K562 (cell line): ENCODE results near the gene KLHL8. TPM values are rescaled to one million over a fixed set of nuclear protein-coding genes. Genes with fewer than 3 reads are reported as not detected.

Experiments used
- ATAC-seq: fragments of 200-7000 bp; cut with Tn5 transposase; 3 replicates; pipeline ENCODE4 v1.9.1; 2020; ENCODE audit warnings: moderate library complexity
- BruUV-seq: library from RNA; stranded (reverse); fragments of 400-500 nt; replicated peaks from 2 replicates; lab custom pipeline; 2021; lab: Mats Ljungman, UMichigan
- CTCF ChIA-PET: fragments of 300-600 bp; formaldehyde crosslinking; extraction: SDS; loops from one replicate; lab custom pipeline; 2021; ENCODE audit warnings: low intra/inter-chr PET ratio; lab: Yijun Ruan, JAX
- POLR2A ChIA-PET: fragments of 300-600, 350-650 bp; sonication (Branson Sonifier 250); formaldehyde crosslinking; extraction: SDS; loops from one replicate; lab custom pipeline; 2021; ENCODE audit warnings: antibody characterized with exemption, inconsistent platforms; lab: Yijun Ruan, JAX
- DNase-seq, 4 experiments: peaks; one replicate each; pipeline versions ENCODE4 v3.0.0 to v3.0.0-alpha.2; 2011 to 2018; ENCODE audit warnings: low spot score in 3 of 4, mixed read lengths in 3 of 4; ENCODE audit errors: extremely low read depth in 1 of 4
- FAIRE-seq: peaks from 2 replicates; lab custom pipeline; 2011; peaks lifted over from hg19 to GRCh38; lab: Jason Lieb, UNC
- H2AFZ ChIP-seq: 2 replicates; pipeline ENCODE4 v1.6.0; 2011; ENCODE audit warnings: low read depth, low read length, control low read depth, inconsistent platforms
- H3K27ac ChIP-seq: fragments of 200-600 bp; 3 replicates; pipeline ENCODE4 v1.8.0; 2011; ENCODE audit warnings: low read depth, mild to moderate bottlenecking, control low read depth, inconsistent platforms, low read length, moderate library complexity, mixed read lengths; ENCODE audit errors: extremely low read depth
- H3K27me3 ChIP-seq, 2 experiments: fragments of 300-600 bp in 1 of 2; 2 replicates in 1 of 2; 3 replicates in 1 of 2; pipeline versions ENCODE4 v1.6.0 to v1.8.0; 2011; ENCODE audit warnings: inconsistent platforms in 2 of 2, low read length in 2 of 2, mild to moderate bottlenecking in 1 of 2, mixed read lengths in 1 of 2, moderate library complexity in 1 of 2; ENCODE audit not compliant: control insufficient read depth in 2 of 2, insufficient read depth in 2 of 2
- H3K36me3 ChIP-seq: fragments of 300-600 bp; 3 replicates; pipeline ENCODE4 v1.8.0; 2011; ENCODE audit warnings: mild to moderate bottlenecking, low read length, inconsistent platforms; ENCODE audit not compliant: control insufficient read depth, insufficient read depth
- H3K4me1 ChIP-seq, 2 experiments: fragments of 200-600 bp in 1 of 2; replicated peaks in 1 of 2; 2 replicates in 1 of 2; 3 replicates in 1 of 2; pipeline versions ENCODE4 v1.5.1 to v1.8.0; 2011; ENCODE audit warnings: inconsistent platforms in 2 of 2, low read length in 2 of 2, mild to moderate bottlenecking in 1 of 2, mixed read lengths in 1 of 2, moderate library complexity in 1 of 2; ENCODE audit not compliant: control insufficient read depth in 2 of 2, insufficient read depth in 2 of 2
- H3K4me2 ChIP-seq: 2 replicates; pipeline ENCODE4 v1.6.1; 2011; ENCODE audit warnings: low read length, control low read depth, inconsistent platforms, mixed read lengths; ENCODE audit not compliant: insufficient read depth
- H3K4me3 ChIP-seq: fragments of 200-600 bp; sonication (generic), shearing (Covaris generic); 2 replicates; pipeline ENCODE4 v1.5.1; 2016; ENCODE audit warnings: control low read depth, inconsistent platforms
- H3K79me2 ChIP-seq: fragments of 200-600 bp; 3 replicates; pipeline ENCODE4 v1.8.0; 2011; ENCODE audit warnings: low read length, inconsistent platforms; ENCODE audit not compliant: control insufficient read depth, insufficient read depth
- H3K9ac ChIP-seq, 2 experiments: 2 replicates each; pipeline versions ENCODE4 v1.6.0 to v1.6.1; 2011; ENCODE audit warnings: low read depth in 2 of 2, low read length in 2 of 2, control low read depth in 1 of 2, inconsistent platforms in 1 of 2, mild to moderate bottlenecking in 1 of 2, mixed read lengths in 1 of 2; ENCODE audit not compliant: insufficient read depth in 1 of 2
- H3K9me1 ChIP-seq: one replicate; pipeline ENCODE4 v1.6.0; 2011; ENCODE audit warnings: inconsistent platforms, mild to moderate bottlenecking, low read length, moderate library complexity; ENCODE audit not compliant: control insufficient read depth, insufficient read depth
- H3K9me3 ChIP-seq: replicated peaks from 2 replicates; pipeline ENCODE4 v1.5.1; 2011; ENCODE audit warnings: low read depth, low read length, inconsistent platforms; ENCODE audit not compliant: control insufficient read depth, insufficient read depth
- H4K20me1 ChIP-seq: replicated peaks from 2 replicates; pipeline ENCODE4 v1.6.1; 2011; ENCODE audit warnings: low read length, inconsistent platforms, mixed read lengths; ENCODE audit not compliant: control insufficient read depth, insufficient read depth
- KLF16 ChIP-seq: IDR thresholded peaks from 2 replicates; pipeline ENCODE4 v1.6.1; 2016; ENCODE audit warnings: antibody characterized with exemption
- NFXL1 ChIP-seq: fragments of 450-650 bp; formaldehyde crosslinking; IDR thresholded peaks from 2 replicates; pipeline ENCODE4 v1.4.0; 2021; ENCODE audit warnings: mild to moderate bottlenecking
- ZBTB1 ChIP-seq: sonication (generic); formaldehyde crosslinking; IDR thresholded peaks from 2 replicates; pipeline ENCODE4 v1.8.1; 2023; ENCODE audit warnings: missing genetic modification reagents, low read depth, mild to moderate bottlenecking, borderline replicate concordance
- ZFP1 ChIP-seq: fragments of 450-650 bp; formaldehyde crosslinking; IDR thresholded peaks from 2 replicates; pipeline ENCODE4 v1.4.0; 2020; ENCODE audit warnings: mild to moderate bottlenecking, mixed read lengths
- ZNF830 ChIP-seq: fragments of 250-450 bp; sonication (Bioruptor Pico); IDR thresholded peaks from 2 replicates; pipeline ENCODE4 v1.5.0; 2021; ENCODE audit warnings: mild to moderate bottlenecking
- WGBS: fragments of 100-300 bp; shearing (Covaris generic); methylation state at CpG from one replicate; pipeline ENCODE4 v1.1.6; 2016; ENCODE audit warnings: low coverage, mixed read lengths; ENCODE audit not compliant: insufficient coverage; ENCODE audit errors: missing lambda C conversion rate; 5-methylcytosine and 5-hydroxymethylcytosine counted together
- in situ Hi-C: fragments of 300-500 bp; cut with MboI; formaldehyde crosslinking; loops from 4 replicates; pipeline ENCODE4 v1.15.0; 2018; ENCODE audit warnings: inconsistent platforms, mixed read lengths
- intact Hi-C: fragments of 100-400 bp; cut with micrococcal nuclease; formaldehyde crosslinking; loops from 2 replicates; pipeline ENCODE4 v1.14.2; 2022
- polyA plus RNA-seq, 8 experiments: library from polyadenylated mRNA; depleted of rRNA in 4 of 8; stranded (reverse) in 5 of 8; unstranded in 3 of 8; fragments of >200 nt; fragmentation: Nextera tagmentation in 2 of 8; fragmentation: Illumina TruSeq in 1 of 8; extraction: Ambion mirVana in 2 of 8; extraction: Trizol in 1 of 8; gene quantifications; 2 replicates each; pipeline versions ENCODE4 v1.2.1 to v1.2.3, GENCODE V29; 2011 to 2014; ENCODE audit warnings: inconsistent platforms in 1 of 8, missing spikeins in 1 of 8
- total RNA-seq, 7 experiments: library from RNA; depleted of rRNA in 6 of 7; stranded (reverse); fragments of >200 nt in 6 of 7; fragmentation: Illumina TruSeq in 2 of 7; extraction: Trizol in 2 of 7; gene quantifications; 2 replicates each; pipeline versions ENCODE4 v1.2.1 to v1.2.3, GENCODE V29; 2011 to 2021; ENCODE audit warnings: low replicate concordance in 1 of 7
- TF ChIP-seq, protein P1 (sequence below): fragments of 450-650 bp; formaldehyde crosslinking; IDR thresholded peaks from 2 replicates; pipeline ENCODE4 v1.4.0; 2020; ENCODE audit warnings: mild to moderate bottlenecking
- TF ChIP-seq, protein P2 (sequence below), 2 experiments: fragments of 150-350 bp in 1 of 2; IDR thresholded peaks; 2 replicates each; pipeline ENCODE4 v1.6.1; 2012 to 2016; ENCODE audit warnings: low read depth in 2 of 2, low read length in 2 of 2, mild to moderate bottlenecking in 1 of 2, moderate library complexity in 1 of 2
- TF ChIP-seq, protein P3 (sequence below): sonication (generic); IDR thresholded peaks from 2 replicates; pipeline ENCODE4 v1.6.1; 2016
- TF ChIP-seq, protein P4 (sequence below): fragments of 450-650 bp; IDR thresholded peaks from 2 replicates; pipeline ENCODE4 v1.6.1; 2016; ENCODE audit warnings: mild to moderate bottlenecking
- TF ChIP-seq, protein P5 (sequence below): fragments of 450-650 bp; IDR thresholded peaks from 2 replicates; pipeline ENCODE4 v1.6.1; 2016; ENCODE audit warnings: antibody characterized with exemption

KLHL8 gene
- total and polyA plus RNA-seq, 9 of the 15 experiments (the other 6 are each of a cell fraction or from before 2014, with no cell fraction given), result 8.7 to 25.3 (median 15.7) TPM

DNA sequence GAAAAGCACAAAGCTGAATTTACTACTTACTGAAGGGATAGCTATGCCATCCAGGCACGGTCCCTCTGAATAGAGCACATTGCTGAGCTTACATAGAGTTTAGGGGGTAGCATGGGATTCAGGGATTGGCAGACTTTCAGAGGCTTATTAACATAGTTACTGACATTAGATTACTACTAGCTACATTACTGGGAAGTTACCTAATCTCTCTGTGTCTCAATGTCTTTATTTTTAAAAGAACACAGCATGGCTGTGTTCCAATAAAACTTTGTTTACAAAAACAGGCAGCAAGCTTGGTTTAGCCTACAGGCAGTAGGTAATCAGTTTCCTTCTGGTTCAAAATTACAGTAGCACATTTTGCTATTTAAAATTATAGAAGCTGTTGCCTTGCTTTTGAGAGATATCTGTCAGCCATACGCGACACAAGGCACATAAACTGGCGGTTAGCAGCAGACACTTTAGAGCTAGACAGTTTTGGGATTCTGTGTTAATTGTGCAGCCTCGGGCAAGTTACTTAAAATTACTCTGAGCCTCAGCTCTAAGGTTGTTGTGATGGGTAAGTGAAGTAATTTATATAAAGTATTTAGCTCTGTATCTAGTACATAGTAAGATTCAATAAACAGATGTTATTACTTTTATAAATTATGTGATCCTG lies 6.9 kb downstream of the KLHL8 start:
- FAIRE-seq, result no peak
- Histone ChIP-seq H3K36me3 (no peaks in the 10 kb centered on the region), H3K79me2 (peaks cover 94% of the 10 kb centered on the region), H4K20me1 (0 out of 2 replicates have a peak, but pooled peaks cover 2% of the 10 kb centered on the region), H3K4me2 (no peak overlapping the region), H3K9ac (no peak overlapping the region), H3K27ac (peak overlapping the region; percentile 45; the same call in 1 of the 3 replicates), H3K9me1 (no peaks in the 10 kb centered on the region), H3K27me3 (no peaks in the 10 kb centered on the region), H3K4me1 (peaks cover 8 to 24% of the 10 kb centered on the region in 2 experiments), H2AFZ (0 out of 2 replicates have a peak overlapping the region, but pooled peaks have one; percentile 5), H3K9me3 (no peaks in the 10 kb centered on the region), H3K4me3 (no peak overlapping the region)
- WGBS, result 38% methylated on average over 5 of the region's 5 CpGs
- POLR2A ChIA-PET, result interaction anchor here (0.6 to 0.7 kb wide), 2 partner anchors 293 to 339 kb away, joined by 4 read pairs; no protein-coding TSS in a partner anchor
- CTCF ChIA-PET, result no interaction called here
- ATAC-seq, result peak; percentile 21
- DNase-seq, result no peak
- intact Hi-C loops, result no loop called here
- BruUV-seq, result no TSS peak
- in situ Hi-C loops, result no loop called here
- TF ChIP-seq ZNF830 (CRISPR knock-in tag), result no peak
- TF ChIP-seq, protein P1, sequence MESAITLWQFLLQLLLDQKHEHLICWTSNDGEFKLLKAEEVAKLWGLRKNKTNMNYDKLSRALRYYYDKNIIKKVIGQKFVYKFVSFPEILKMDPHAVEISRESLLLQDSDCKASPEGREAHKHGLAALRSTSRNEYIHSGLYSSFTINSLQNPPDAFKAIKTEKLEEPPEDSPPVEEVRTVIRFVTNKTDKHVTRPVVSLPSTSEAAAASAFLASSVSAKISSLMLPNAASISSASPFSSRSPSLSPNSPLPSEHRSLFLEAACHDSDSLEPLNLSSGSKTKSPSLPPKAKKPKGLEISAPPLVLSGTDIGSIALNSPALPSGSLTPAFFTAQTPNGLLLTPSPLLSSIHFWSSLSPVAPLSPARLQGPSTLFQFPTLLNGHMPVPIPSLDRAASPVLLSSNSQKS (CRISPR knock-in tag), result no peak
- TF ChIP-seq, protein P2, sequence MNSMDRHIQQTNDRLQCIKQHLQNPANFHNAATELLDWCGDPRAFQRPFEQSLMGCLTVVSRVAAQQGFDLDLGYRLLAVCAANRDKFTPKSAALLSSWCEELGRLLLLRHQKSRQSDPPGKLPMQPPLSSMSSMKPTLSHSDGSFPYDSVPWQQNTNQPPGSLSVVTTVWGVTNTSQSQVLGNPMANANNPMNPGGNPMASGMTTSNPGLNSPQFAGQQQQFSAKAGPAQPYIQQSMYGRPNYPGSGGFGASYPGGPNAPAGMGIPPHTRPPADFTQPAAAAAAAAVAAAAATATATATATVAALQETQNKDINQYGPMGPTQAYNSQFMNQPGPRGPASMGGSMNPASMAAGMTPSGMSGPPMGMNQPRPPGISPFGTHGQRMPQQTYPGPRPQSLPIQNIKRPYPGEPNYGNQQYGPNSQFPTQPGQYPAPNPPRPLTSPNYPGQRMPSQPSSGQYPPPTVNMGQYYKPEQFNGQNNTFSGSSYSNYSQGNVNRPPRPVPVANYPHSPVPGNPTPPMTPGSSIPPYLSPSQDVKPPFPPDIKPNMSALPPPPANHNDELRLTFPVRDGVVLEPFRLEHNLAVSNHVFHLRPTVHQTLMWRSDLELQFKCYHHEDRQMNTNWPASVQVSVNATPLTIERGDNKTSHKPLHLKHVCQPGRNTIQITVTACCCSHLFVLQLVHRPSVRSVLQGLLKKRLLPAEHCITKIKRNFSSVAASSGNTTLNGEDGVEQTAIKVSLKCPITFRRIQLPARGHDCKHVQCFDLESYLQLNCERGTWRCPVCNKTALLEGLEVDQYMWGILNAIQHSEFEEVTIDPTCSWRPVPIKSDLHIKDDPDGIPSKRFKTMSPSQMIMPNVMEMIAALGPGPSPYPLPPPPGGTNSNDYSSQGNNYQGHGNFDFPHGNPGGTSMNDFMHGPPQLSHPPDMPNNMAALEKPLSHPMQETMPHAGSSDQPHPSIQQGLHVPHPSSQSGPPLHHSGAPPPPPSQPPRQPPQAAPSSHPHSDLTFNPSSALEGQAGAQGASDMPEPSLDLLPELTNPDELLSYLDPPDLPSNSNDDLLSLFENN (IDR thresholded peaks at IDR 0.05; ENCODE audit: low read depth in 2 of 2, low read length in 2 of 2), result no peak
- no peak for TF ChIP-seq NFXL1 (CRISPR knock-in tag)
- no peak for TF ChIP-seq KLF16
- TF ChIP-seq ZFP1 (CRISPR knock-in tag), result no peak
- TF ChIP-seq, protein P3, sequence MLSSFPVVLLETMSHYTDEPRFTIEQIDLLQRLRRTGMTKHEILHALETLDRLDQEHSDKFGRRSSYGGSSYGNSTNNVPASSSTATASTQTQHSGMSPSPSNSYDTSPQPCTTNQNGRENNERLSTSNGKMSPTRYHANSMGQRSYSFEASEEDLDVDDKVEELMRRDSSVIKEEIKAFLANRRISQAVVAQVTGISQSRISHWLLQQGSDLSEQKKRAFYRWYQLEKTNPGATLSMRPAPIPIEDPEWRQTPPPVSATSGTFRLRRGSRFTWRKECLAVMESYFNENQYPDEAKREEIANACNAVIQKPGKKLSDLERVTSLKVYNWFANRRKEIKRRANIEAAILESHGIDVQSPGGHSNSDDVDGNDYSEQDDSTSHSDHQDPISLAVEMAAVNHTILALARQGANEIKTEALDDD, result peak; percentile 48; the same call in 1 of the 2 replicates
- TF ChIP-seq, protein P4, sequence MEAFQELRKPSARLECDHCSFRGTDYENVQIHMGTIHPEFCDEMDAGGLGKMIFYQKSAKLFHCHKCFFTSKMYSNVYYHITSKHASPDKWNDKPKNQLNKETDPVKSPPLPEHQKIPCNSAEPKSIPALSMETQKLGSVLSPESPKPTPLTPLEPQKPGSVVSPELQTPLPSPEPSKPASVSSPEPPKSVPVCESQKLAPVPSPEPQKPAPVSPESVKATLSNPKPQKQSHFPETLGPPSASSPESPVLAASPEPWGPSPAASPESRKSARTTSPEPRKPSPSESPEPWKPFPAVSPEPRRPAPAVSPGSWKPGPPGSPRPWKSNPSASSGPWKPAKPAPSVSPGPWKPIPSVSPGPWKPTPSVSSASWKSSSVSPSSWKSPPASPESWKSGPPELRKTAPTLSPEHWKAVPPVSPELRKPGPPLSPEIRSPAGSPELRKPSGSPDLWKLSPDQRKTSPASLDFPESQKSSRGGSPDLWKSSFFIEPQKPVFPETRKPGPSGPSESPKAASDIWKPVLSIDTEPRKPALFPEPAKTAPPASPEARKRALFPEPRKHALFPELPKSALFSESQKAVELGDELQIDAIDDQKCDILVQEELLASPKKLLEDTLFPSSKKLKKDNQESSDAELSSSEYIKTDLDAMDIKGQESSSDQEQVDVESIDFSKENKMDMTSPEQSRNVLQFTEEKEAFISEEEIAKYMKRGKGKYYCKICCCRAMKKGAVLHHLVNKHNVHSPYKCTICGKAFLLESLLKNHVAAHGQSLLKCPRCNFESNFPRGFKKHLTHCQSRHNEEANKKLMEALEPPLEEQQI, result no peak
- TF ChIP-seq, protein P5, sequence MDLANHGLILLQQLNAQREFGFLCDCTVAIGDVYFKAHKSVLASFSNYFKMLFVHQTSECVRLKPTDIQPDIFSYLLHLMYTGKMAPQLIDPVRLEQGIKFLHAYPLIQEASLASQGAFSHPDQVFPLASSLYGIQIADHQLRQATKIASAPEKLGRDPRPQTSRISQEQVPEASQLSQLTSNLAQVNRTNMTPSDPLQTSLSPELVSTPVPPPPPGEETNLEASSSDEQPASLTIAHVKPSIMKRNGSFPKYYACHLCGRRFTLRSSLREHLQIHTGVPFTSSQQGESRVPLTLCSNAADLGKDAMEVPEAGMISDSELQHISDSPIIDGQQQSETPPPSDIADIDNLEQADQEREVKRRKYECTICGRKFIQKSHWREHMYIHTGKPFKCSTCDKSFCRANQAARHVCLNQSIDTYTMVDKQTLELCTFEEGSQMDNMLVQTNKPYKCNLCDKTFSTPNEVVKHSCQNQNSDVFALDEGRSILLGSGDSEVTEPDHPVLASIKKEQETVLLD, result no peak
- TF ChIP-seq ZBTB1 (CRISPR knock-in tag), result no peak
